WTC11 (cell line): ENCODE measurements around the gene VWA8. TPM values are rescaled to one million over a fixed set of nuclear protein-coding genes. Genes with fewer than 3 reads are reported as not detected.

Experiments
- ATAC-seq: fragments of 200-7000 bp; cut with Tn5 transposase; 2 replicates; pipeline ENCODE4 v1.10.0; 2021; ENCODE audit warnings: mild to moderate bottlenecking, moderate library complexity
- CTCF ChIA-PET: fragments of 300-600 bp; sonication (Branson Sonifier 250); formaldehyde crosslinking; loops from one replicate; lab custom pipeline; 2021; ENCODE audit warnings: antibody characterized with exemption; lab: Charles Lee
- POLR2A ChIA-PET: fragments of 350-600 bp; sonication (Branson Sonifier 250); formaldehyde crosslinking; loops from one replicate; lab custom pipeline; 2021; ENCODE audit warnings: antibody characterized with exemption; lab: Charles Lee
- DNase-seq: peaks from one replicate; pipeline ENCODE4 v3.0.0; 2021; ENCODE audit warnings: low spot score
- H3K27ac Mint-ChIP-seq: 2 replicates; pipeline ENCODE4 v1.8.0; 2021; ENCODE audit warnings: mixed read lengths
- H3K27me3 Mint-ChIP-seq: 2 replicates; pipeline ENCODE4 v1.8.0; 2021; ENCODE audit warnings: low read depth, mild to moderate bottlenecking, moderate library complexity, mixed read lengths
- H3K36me3 Mint-ChIP-seq: 2 replicates; pipeline ENCODE4 v1.8.0; 2021; ENCODE audit warnings: mixed read lengths
- H3K4me1 Mint-ChIP-seq: 2 replicates; pipeline ENCODE4 v1.8.0; 2022; ENCODE audit warnings: mixed read lengths
- H3K4me3 Mint-ChIP-seq: 2 replicates; pipeline ENCODE4 v1.8.0; 2021; ENCODE audit warnings: mild to moderate bottlenecking, moderate library complexity, mixed read lengths
- H3K9me3 Mint-ChIP-seq: 2 replicates; pipeline ENCODE4 v1.8.0; 2021; ENCODE audit warnings: mixed read lengths
- ATF1 ChIP-seq: sonication (generic); formaldehyde crosslinking; IDR thresholded peaks from 2 replicates; pipeline ENCODE4 v1.8.1; 2023; ENCODE audit warnings: mild to moderate bottlenecking, moderate library complexity, missing genetic modification reagents
- CREB1 ChIP-seq: sonication (generic); formaldehyde crosslinking; IDR thresholded peaks from 2 replicates; pipeline ENCODE4 v1.8.0; 2023; ENCODE audit warnings: mild to moderate bottlenecking, missing genetic modification reagents
- CREM ChIP-seq: sonication (generic); formaldehyde crosslinking; IDR thresholded peaks from 2 replicates; pipeline ENCODE4 v1.8.1; 2022; ENCODE audit warnings: mild to moderate bottlenecking, missing genetic modification reagents, moderate library complexity
- ETV6 ChIP-seq: sonication (generic); formaldehyde crosslinking; IDR thresholded peaks from 2 replicates; pipeline ENCODE4 v1.8.1; 2022; ENCODE audit warnings: mild to moderate bottlenecking, missing genetic modification reagents
- HMGA2 ChIP-seq: fragments of 250-450 bp; sonication (Bioruptor Pico); IDR thresholded peaks from 2 replicates; pipeline ENCODE4 v1.4.0; 2021; ENCODE audit warnings: mild to moderate bottlenecking, moderate library complexity
- IRF2 ChIP-seq: sonication (generic); formaldehyde crosslinking; IDR thresholded peaks from 2 replicates; pipeline ENCODE4 v1.8.0; 2022; ENCODE audit warnings: low read depth, missing genetic modification reagents, borderline replicate concordance
- JAZF1 ChIP-seq: fragments of 250-450 bp; sonication (Bioruptor Pico); IDR thresholded peaks from 2 replicates; pipeline ENCODE4 v1.9.0; 2021; ENCODE audit warnings: moderate library complexity, mild to moderate bottlenecking, inconsistent platforms
- NR1H2 ChIP-seq: sonication (generic); formaldehyde crosslinking; IDR thresholded peaks from 2 replicates; pipeline ENCODE4 v1.9.0; 2021; ENCODE audit warnings: mild to moderate bottlenecking, moderate library complexity, missing genetic modification reagents
- RELA ChIP-seq: sonication (generic); formaldehyde crosslinking; IDR thresholded peaks from 2 replicates; pipeline ENCODE4 v1.8.1; 2022; ENCODE audit warnings: missing genetic modification reagents, mild to moderate bottlenecking, borderline replicate concordance
- SMAD4 ChIP-seq: sonication (generic); formaldehyde crosslinking; IDR thresholded peaks from 2 replicates; pipeline ENCODE4 v1.8.0; 2022; ENCODE audit warnings: mild to moderate bottlenecking, missing genetic modification reagents
- TEAD4 ChIP-seq: sonication (generic); formaldehyde crosslinking; IDR thresholded peaks from 2 replicates; pipeline ENCODE4 v1.8.0; 2022; ENCODE audit warnings: mild to moderate bottlenecking, missing genetic modification reagents
- ZNF232 ChIP-seq: sonication (generic); formaldehyde crosslinking; IDR thresholded peaks from 2 replicates; pipeline ENCODE4 v1.8.0; 2022; ENCODE audit warnings: mild to moderate bottlenecking, missing genetic modification reagents
- ZNF317 ChIP-seq: sonication (generic); formaldehyde crosslinking; IDR thresholded peaks from 2 replicates; pipeline ENCODE4 v1.8.1; 2023; ENCODE audit warnings: low read depth, mild to moderate bottlenecking, moderate library complexity, missing genetic modification reagents, borderline replicate concordance
- ZNF396 ChIP-seq: fragments of 250-450 bp; sonication (Bioruptor Pico); IDR thresholded peaks from 2 replicates; pipeline ENCODE4 v1.8.0; 2021; ENCODE audit warnings: mild to moderate bottlenecking, moderate library complexity, borderline replicate concordance
- total RNA-seq: library from RNA; stranded (reverse); gene quantifications from 3 replicates; pipeline ENCODE4 v1.2.3, GENCODE V29; 2021
- TF ChIP-seq, protein P1 (sequence below): sonication (generic); formaldehyde crosslinking; IDR thresholded peaks from 2 replicates; pipeline ENCODE4 v1.8.1; 2023; ENCODE audit warnings: mild to moderate bottlenecking, missing genetic modification reagents
- TF ChIP-seq, protein P2 (sequence below): fragments of 250-450 bp; sonication (Bioruptor Pico); conservative IDR thresholded peaks from 2 replicates; pipeline ENCODE4 v1.9.0; 2021; ENCODE audit warnings: mild to moderate bottlenecking
- TF ChIP-seq, protein P3 (sequence below): sonication (generic); formaldehyde crosslinking; IDR thresholded peaks from 2 replicates; pipeline ENCODE4 v1.8.1; 2023; ENCODE audit warnings: mild to moderate bottlenecking, missing genetic modification reagents
- TF ChIP-seq, protein P4 (sequence below): sonication (generic); formaldehyde crosslinking; conservative IDR thresholded peaks from 2 replicates; pipeline ENCODE4 v1.8.1; 2022; ENCODE audit warnings: mild to moderate bottlenecking, missing genetic modification reagents
- TF ChIP-seq, protein P5 (sequence below): fragments of 200-600 bp; IDR thresholded peaks from 2 replicates; pipeline ENCODE4 v1.8.0; 2022; ENCODE audit warnings: antibody characterized with exemption
- TF ChIP-seq, protein P6 (sequence below): sonication (generic); formaldehyde crosslinking; IDR thresholded peaks from 2 replicates; pipeline ENCODE4 v1.8.1; 2023; ENCODE audit warnings: mild to moderate bottlenecking, missing genetic modification reagents, moderate library complexity
- TF ChIP-seq, protein P7 (sequence below): sonication (generic); formaldehyde crosslinking; IDR thresholded peaks from 2 replicates; pipeline ENCODE4 v1.8.0; 2023; ENCODE audit warnings: missing genetic modification reagents
- TF ChIP-seq, protein P8 (sequence below): fragments of 250-450 bp; sonication (Bioruptor Pico); IDR thresholded peaks from 2 replicates; pipeline ENCODE4 v1.8.0; 2021; ENCODE audit warnings: mild to moderate bottlenecking
- TF ChIP-seq, protein P9 (sequence below): fragments of 250-450 bp; sonication (Bioruptor Pico); IDR thresholded peaks from 2 replicates; pipeline ENCODE4 v1.9.0; 2021; ENCODE audit warnings: mild to moderate bottlenecking

VWA8 gene
- total RNA-seq, 1 experiment from 2014 or later: 19.9 TPM

DNA sequence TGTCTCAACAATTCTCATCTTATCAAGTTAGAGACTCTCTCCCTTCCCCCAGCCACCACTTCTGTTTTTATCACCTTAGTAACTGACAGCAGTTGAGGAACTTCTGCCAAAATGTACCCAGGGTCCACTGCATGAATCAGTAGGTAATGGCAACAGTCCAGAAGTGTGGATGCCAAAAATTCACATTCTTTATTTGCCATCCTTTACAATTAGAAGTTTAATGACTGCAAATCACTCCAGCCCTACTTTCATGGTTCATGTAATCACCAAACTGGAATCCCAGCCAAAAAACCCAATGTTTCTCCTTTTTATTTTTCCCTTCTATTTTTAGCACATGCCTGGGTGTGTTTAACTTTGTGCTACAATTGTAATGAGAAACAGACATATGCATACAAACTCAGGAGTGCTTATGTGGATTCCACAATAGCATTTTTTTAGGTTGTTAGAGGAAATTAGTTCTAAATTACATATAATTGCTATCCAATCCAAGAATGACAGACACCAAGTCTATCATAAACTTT, 260.1 kb downstream of the VWA8 start:
- no peak for ATAC-seq
- Mint-ChIP-seq H3K27ac (no peak overlapping the region), H3K9me3 (no peaks in the 10 kb centered on the region), H3K4me3 (no peak overlapping the region), H3K27me3 (no peaks in the 10 kb centered on the region), H3K36me3 (no peaks in the 10 kb centered on the region), H3K4me1 (peaks cover 21% of the 10 kb centered on the region)
- CTCF ChIA-PET: no interaction called here
- POLR2A ChIA-PET: no interaction called here
- DNase-seq: no peak
- TF ChIP-seq, protein P1, sequence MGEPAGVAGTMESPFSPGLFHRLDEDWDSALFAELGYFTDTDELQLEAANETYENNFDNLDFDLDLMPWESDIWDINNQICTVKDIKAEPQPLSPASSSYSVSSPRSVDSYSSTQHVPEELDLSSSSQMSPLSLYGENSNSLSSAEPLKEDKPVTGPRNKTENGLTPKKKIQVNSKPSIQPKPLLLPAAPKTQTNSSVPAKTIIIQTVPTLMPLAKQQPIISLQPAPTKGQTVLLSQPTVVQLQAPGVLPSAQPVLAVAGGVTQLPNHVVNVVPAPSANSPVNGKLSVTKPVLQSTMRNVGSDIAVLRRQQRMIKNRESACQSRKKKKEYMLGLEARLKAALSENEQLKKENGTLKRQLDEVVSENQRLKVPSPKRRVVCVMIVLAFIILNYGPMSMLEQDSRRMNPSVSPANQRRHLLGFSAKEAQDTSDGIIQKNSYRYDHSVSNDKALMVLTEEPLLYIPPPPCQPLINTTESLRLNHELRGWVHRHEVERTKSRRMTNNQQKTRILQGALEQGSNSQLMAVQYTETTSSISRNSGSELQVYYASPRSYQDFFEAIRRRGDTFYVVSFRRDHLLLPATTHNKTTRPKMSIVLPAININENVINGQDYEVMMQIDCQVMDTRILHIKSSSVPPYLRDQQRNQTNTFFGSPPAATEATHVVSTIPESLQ (CRISPR knock-in tag): no peak
- TF ChIP-seq RELA (CRISPR knock-in tag): no peak
- TF ChIP-seq, protein P2, sequence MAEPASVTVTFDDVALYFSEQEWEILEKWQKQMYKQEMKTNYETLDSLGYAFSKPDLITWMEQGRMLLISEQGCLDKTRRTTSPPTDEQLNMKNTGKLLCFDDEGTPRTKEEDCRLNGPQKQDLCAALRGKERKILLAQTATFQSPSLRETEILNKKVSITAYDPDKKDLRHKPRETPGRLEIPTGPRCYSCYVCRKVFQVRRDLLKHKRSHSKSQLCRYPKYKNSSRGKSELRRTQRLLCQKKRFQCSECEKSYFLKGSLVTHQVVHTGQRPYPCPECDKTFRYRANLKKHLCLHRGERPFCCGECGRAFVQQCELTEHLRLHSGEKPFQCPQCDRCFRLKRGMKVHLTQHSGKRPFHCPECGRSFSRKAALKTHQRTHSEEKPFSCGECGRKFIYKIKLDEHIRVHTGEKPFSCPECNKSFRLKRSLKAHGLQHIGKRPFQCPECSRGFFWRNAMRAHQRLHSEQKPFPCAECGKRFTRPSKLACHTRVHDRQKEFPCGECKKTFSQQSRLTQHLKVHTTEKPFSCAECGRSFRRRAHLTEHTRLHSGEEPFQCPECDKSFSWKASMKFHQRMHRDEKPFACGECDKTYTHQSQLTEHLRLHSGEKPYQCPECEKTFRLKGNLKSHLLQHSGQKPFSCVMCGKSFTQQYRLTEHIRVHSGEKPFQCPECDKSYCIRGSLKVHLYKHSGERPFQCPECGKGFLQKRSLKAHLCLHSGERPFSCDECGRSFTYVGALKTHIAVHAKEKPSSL (CRISPR knock-in tag): no peak
- TF ChIP-seq CREM (CRISPR knock-in tag): no peak
- no peak for TF ChIP-seq TEAD4 (CRISPR knock-in tag)

DNA sequence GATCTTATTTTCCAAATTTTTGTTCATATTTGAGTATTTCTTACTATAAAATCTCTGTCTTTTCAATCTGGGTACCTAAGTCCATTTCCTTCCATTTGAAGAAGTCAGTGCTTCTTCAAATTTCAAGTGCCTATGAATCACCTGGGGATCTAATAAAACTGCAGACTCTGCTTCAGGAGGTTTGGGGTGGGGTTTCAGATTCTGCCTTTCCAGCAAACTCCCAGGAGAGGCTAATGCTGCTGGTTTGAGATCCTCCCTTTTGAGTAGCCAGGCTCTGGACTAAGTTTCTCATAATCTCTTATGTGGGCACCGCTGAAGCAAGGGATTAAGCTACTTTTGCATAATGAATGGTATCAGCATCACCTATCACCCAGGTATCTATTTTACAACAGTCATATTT, 261.1 kb downstream of the VWA8 start:
- CTCF ChIA-PET: no interaction called here
- ATAC-seq: no peak
- POLR2A ChIA-PET: no interaction called here
- no peak for DNase-seq
- Mint-ChIP-seq H3K4me3 (no peak overlapping the region), H3K27me3 (no peaks in the 10 kb centered on the region), H3K27ac (no peak overlapping the region), H3K9me3 (no peaks in the 10 kb centered on the region), H3K4me1 (peaks cover 31% of the 10 kb centered on the region), H3K36me3 (no peaks in the 10 kb centered on the region)
- TF ChIP-seq ZNF232 (no peak), ZNF317 (CRISPR knock-in tag) (no peak), CREB1 (CRISPR knock-in tag) (no peak), SMAD4 (CRISPR knock-in tag) (no peak), NR1H2 (no peak), HMGA2 (CRISPR knock-in tag) (no peak), CREM (CRISPR knock-in tag) (no peak), JAZF1 (no peak), ZNF396 (CRISPR knock-in tag) (no peak), IRF2 (CRISPR knock-in tag) (no peak), ETV6 (CRISPR knock-in tag) (no peak), ATF1 (CRISPR knock-in tag) (no peak)
- TF ChIP-seq, protein P3, sequence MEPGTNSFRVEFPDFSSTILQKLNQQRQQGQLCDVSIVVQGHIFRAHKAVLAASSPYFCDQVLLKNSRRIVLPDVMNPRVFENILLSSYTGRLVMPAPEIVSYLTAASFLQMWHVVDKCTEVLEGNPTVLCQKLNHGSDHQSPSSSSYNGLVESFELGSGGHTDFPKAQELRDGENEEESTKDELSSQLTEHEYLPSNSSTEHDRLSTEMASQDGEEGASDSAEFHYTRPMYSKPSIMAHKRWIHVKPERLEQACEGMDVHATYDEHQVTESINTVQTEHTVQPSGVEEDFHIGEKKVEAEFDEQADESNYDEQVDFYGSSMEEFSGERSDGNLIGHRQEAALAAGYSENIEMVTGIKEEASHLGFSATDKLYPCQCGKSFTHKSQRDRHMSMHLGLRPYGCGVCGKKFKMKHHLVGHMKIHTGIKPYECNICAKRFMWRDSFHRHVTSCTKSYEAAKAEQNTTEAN (CRISPR knock-in tag): no peak
- TF ChIP-seq, protein P4, sequence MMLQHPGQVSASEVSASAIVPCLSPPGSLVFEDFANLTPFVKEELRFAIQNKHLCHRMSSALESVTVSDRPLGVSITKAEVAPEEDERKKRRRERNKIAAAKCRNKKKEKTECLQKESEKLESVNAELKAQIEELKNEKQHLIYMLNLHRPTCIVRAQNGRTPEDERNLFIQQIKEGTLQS (CRISPR knock-in tag): no peak
- TF ChIP-seq, protein P5, sequence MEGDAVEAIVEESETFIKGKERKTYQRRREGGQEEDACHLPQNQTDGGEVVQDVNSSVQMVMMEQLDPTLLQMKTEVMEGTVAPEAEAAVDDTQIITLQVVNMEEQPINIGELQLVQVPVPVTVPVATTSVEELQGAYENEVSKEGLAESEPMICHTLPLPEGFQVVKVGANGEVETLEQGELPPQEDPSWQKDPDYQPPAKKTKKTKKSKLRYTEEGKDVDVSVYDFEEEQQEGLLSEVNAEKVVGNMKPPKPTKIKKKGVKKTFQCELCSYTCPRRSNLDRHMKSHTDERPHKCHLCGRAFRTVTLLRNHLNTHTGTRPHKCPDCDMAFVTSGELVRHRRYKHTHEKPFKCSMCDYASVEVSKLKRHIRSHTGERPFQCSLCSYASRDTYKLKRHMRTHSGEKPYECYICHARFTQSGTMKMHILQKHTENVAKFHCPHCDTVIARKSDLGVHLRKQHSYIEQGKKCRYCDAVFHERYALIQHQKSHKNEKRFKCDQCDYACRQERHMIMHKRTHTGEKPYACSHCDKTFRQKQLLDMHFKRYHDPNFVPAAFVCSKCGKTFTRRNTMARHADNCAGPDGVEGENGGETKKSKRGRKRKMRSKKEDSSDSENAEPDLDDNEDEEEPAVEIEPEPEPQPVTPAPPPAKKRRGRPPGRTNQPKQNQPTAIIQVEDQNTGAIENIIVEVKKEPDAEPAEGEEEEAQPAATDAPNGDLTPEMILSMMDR: no peak
- TF ChIP-seq, protein P6, sequence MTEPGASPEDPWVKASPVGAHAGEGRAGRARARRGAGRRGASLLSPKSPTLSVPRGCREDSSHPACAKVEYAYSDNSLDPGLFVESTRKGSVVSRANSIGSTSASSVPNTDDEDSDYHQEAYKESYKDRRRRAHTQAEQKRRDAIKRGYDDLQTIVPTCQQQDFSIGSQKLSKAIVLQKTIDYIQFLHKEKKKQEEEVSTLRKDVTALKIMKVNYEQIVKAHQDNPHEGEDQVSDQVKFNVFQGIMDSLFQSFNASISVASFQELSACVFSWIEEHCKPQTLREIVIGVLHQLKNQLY: no peak
- TF ChIP-seq, protein P7, sequence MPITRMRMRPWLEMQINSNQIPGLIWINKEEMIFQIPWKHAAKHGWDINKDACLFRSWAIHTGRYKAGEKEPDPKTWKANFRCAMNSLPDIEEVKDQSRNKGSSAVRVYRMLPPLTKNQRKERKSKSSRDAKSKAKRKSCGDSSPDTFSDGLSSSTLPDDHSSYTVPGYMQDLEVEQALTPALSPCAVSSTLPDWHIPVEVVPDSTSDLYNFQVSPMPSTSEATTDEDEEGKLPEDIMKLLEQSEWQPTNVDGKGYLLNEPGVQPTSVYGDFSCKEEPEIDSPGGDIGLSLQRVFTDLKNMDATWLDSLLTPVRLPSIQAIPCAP (CRISPR knock-in tag): no peak
- TF ChIP-seq, protein P8, sequence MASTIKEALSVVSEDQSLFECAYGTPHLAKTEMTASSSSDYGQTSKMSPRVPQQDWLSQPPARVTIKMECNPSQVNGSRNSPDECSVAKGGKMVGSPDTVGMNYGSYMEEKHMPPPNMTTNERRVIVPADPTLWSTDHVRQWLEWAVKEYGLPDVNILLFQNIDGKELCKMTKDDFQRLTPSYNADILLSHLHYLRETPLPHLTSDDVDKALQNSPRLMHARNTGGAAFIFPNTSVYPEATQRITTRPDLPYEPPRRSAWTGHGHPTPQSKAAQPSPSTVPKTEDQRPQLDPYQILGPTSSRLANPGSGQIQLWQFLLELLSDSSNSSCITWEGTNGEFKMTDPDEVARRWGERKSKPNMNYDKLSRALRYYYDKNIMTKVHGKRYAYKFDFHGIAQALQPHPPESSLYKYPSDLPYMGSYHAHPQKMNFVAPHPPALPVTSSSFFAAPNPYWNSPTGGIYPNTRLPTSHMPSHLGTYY (CRISPR knock-in tag): no peak
- TF ChIP-seq, protein P9, sequence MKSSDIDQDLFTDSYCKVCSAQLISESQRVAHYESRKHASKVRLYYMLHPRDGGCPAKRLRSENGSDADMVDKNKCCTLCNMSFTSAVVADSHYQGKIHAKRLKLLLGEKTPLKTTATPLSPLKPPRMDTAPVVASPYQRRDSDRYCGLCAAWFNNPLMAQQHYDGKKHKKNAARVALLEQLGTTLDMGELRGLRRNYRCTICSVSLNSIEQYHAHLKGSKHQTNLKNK (CRISPR knock-in tag): no peak
